ENCODE data around the gene S100A14. TPM values are rescaled to one million over a fixed set of nuclear protein-coding genes. Genes with fewer than 3 reads are reported as not detected.

The S100A14 gene
- total and polyA plus RNA-seq, 2 of the 13 experiments (the other 11 are each of a cell fraction or from before 2014, with no cell fraction given), result 1.4 to 7.7 TPM

DNA sequence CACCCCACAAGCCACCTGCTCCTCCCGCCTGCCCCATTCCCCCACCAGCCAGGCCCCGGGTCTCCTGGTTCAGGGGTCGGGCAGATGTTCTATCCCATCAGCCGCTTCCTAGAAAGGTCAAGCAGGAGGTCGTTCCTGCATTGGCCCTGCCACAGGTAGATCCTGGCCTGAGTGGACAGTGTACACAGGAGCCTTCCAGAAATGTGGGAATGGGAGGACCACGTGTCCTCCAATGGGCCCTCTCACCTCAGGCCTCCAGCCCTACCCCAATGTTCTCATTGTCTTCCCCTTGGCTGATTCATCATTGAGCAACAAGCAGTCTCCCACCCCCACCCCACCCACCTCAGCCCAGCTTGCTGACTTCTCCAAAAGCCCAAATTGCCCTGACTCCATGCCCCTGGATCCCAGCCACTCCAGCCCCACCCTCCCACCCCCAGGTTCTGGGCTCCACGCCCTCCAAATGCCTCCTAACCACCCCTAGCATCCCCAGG is 5.3 kb downstream of the S100A14 start:
- H3K9me3 ChIP-seq (ENCODE audit: low read length), result no peaks in the 10 kb centered on the region
- DNase-seq (ENCODE audit: low spot score) (no peak), FAIRE-seq (no peak), ATAC-seq (no peak)
- in situ Hi-C loops (cut with HindIII; ENCODE audit: extremely low pct_ligation_motif_present, low pct_unique_long_range_greater_than_20kb), result no loop called here
- BruUV-seq (replicated peaks), result no TSS peak
- intact Hi-C loops (cut with micrococcal nuclease; ENCODE audit: unreplicated experiment), result no loop called here
- H3K36me3 ChIP-seq (replicated peaks in 1 of 2; ENCODE audit: control insufficient read depth in 1 of 2, insufficient read depth in 2 of 2, low read length in 2 of 2), result no peaks in the 10 kb centered on the region; a peak in 1 of 5 replicates
- POLR2A ChIA-PET, result interaction anchor here (0.9 to 12.2 kb wide), 4 partner anchors 14 to 43 kb away, joined by 3 to 390 read pairs (median 34); partner anchors contain the start of genes CHTOP, S100A1 and S100A13
- no peaks in the 10 kb centered on the region for H4K20me1 ChIP-seq (ENCODE audit: insufficient read depth, low read length)
- H3K4me2 ChIP-seq (ENCODE audit: low read depth, low read length), result peak overlapping the region; percentile 98; the same call in 1 of the 2 replicates
- no peak overlapping the region for H3K9ac ChIP-seq (ENCODE audit: insufficient read depth, low read depth, low read length)
- no peaks in the 10 kb centered on the region; a peak in 1 of 5 replicates for H3K27me3 ChIP-seq (ENCODE audit: control insufficient read depth in 1 of 2, insufficient read depth in 2 of 2, low read length in 2 of 2)
- H3K4me3 ChIP-seq (replicated peaks in 1 of 3; ENCODE audit: insufficient read depth in 1 of 3, low read depth in 2 of 3, low read length in 3 of 3), result no peak overlapping the region
- peaks cover 13% of the 10 kb centered on the region for H3K79me2 ChIP-seq (ENCODE audit: insufficient read depth, low read length)
- TF ChIP-seq ZNF263 (CRISPR knock-in tag; IDR thresholded peaks at IDR 0.05), result 0 out of 2 replicates have a peak, but pooled peaks have one; percentile 26
- TF ChIP-seq, protein P1, sequence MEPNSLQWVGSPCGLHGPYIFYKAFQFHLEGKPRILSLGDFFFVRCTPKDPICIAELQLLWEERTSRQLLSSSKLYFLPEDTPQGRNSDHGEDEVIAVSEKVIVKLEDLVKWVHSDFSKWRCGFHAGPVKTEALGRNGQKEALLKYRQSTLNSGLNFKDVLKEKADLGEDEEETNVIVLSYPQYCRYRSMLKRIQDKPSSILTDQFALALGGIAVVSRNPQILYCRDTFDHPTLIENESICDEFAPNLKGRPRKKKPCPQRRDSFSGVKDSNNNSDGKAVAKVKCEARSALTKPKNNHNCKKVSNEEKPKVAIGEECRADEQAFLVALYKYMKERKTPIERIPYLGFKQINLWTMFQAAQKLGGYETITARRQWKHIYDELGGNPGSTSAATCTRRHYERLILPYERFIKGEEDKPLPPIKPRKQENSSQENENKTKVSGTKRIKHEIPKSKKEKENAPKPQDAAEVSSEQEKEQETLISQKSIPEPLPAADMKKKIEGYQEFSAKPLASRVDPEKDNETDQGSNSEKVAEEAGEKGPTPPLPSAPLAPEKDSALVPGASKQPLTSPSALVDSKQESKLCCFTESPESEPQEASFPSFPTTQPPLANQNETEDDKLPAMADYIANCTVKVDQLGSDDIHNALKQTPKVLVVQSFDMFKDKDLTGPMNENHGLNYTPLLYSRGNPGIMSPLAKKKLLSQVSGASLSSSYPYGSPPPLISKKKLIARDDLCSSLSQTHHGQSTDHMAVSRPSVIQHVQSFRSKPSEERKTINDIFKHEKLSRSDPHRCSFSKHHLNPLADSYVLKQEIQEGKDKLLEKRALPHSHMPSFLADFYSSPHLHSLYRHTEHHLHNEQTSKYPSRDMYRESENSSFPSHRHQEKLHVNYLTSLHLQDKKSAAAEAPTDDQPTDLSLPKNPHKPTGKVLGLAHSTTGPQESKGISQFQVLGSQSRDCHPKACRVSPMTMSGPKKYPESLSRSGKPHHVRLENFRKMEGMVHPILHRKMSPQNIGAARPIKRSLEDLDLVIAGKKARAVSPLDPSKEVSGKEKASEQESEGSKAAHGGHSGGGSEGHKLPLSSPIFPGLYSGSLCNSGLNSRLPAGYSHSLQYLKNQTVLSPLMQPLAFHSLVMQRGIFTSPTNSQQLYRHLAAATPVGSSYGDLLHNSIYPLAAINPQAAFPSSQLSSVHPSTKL (CRISPR knock-in tag; IDR thresholded peaks at IDR 0.05), result no peak
- no peak for TF ChIP-seq NR2F6 (IDR thresholded peaks at IDR 0.05)
- peak; percentile 24; the same call in 1 of the 2 replicates for TF ChIP-seq NR2F6 (CRISPR knock-in tag; IDR thresholded peaks at IDR 0.05)
- TF ChIP-seq, protein P2, sequence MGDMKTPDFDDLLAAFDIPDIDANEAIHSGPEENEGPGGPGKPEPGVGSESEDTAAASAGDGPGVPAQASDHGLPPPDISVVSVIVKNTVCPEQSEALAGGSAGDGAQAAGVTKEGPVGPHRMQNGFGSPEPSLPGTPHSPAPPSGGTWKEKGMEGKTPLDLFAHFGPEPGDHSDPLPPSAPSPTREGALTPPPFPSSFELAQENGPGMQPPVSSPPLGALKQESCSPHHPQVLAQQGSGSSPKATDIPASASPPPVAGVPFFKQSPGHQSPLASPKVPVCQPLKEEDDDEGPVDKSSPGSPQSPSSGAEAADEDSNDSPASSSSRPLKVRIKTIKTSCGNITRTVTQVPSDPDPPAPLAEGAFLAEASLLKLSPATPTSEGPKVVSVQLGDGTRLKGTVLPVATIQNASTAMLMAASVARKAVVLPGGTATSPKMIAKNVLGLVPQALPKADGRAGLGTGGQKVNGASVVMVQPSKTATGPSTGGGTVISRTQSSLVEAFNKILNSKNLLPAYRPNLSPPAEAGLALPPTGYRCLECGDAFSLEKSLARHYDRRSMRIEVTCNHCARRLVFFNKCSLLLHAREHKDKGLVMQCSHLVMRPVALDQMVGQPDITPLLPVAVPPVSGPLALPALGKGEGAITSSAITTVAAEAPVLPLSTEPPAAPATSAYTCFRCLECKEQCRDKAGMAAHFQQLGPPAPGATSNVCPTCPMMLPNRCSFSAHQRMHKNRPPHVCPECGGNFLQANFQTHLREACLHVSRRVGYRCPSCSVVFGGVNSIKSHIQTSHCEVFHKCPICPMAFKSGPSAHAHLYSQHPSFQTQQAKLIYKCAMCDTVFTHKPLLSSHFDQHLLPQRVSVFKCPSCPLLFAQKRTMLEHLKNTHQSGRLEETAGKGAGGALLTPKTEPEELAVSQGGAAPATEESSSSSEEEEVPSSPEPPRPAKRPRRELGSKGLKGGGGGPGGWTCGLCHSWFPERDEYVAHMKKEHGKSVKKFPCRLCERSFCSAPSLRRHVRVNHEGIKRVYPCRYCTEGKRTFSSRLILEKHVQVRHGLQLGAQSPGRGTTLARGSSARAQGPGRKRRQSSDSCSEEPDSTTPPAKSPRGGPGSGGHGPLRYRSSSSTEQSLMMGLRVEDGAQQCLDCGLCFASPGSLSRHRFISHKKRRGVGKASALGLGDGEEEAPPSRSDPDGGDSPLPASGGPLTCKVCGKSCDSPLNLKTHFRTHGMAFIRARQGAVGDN (CRISPR knock-in tag; IDR thresholded peaks at IDR 0.05), result peak; percentile 44
- no peak for TF ChIP-seq RAD51 (IDR thresholded peaks at IDR 0.05; ENCODE audit: borderline replicate concordance)
- 0 out of 2 replicates have a peak, but pooled peaks have one; percentile 15 for TF ChIP-seq RARA (CRISPR knock-in tag; IDR thresholded peaks at IDR 0.05)
- TF ChIP-seq, protein P3, sequence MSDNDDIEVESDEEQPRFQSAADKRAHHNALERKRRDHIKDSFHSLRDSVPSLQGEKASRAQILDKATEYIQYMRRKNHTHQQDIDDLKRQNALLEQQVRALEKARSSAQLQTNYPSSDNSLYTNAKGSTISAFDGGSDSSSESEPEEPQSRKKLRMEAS (IDR thresholded peaks at IDR 0.05), result peak; percentile 30; the same call in 1 of the 2 replicates
- peak; percentile 45; the same call in 1 of the 2 replicates for TF ChIP-seq FOSL2 (CRISPR knock-in tag; IDR thresholded peaks at IDR 0.05)
- TF ChIP-seq MYC (CRISPR knock-in tag; IDR thresholded peaks at IDR 0.05; ENCODE audit: borderline replicate concordance), result peak; percentile 17; the same call in 1 of the 2 replicates
- no peak for TF ChIP-seq DPF2 (CRISPR knock-in tag; IDR thresholded peaks at IDR 0.05; ENCODE audit: borderline replicate concordance, low read depth)
- TF ChIP-seq SAP130 (CRISPR knock-in tag; IDR thresholded peaks at IDR 0.05; ENCODE audit: low read depth), result 0 out of 2 replicates have a peak, but pooled peaks have one; percentile 12
- no peak for TF ChIP-seq STAT5B (CRISPR knock-in tag; IDR thresholded peaks at IDR 0.05)
- 73% methylated on average over 7 of the region's 7 CpGs for WGBS (ENCODE audit: low lambda C conversion rate)
- H3K27ac ChIP-seq (ENCODE audit: extremely low read length, insufficient read depth, low read length), result no peak overlapping the region
- CTCF ChIA-PET (ENCODE audit: low intra/inter-chr PET ratio, low total read pairs), result no interaction called here
- H3K4me1 ChIP-seq (ENCODE audit: insufficient read depth, low read length), result peaks cover 80% of the 10 kb centered on the region
- H2AFZ ChIP-seq (ENCODE audit: low read length), result no peak overlapping the region

All from HepG2 (cell line).